H1 (cell line): ENCODE results near the gene AFF2. TPM values are rescaled to one million over a fixed set of nuclear protein-coding genes. Genes with fewer than 3 reads are reported as not detected.

Source experiments
- CTCF ChIA-PET: fragments of 300-600 bp; sonication (Branson Sonifier 250); formaldehyde crosslinking; loops from one replicate; lab custom pipeline; 2021; ENCODE audit not compliant: partially characterized antibody; lab: Charles Lee
- POLR2A ChIA-PET: fragments of 300-600 bp; sonication (Branson Sonifier 250); formaldehyde crosslinking; loops from one replicate; lab custom pipeline; 2021; ENCODE audit warnings: inconsistent platforms; ENCODE audit not compliant: partially characterized antibody; lab: Charles Lee
- DNase-seq, 2 experiments: peaks; one replicate each; pipeline versions ENCODE4 v3.0.0 to v3.0.0-alpha.2; 2010 to 2022; ENCODE audit warnings: low spot score in 2 of 2, low read depth in 1 of 2, mixed read lengths in 1 of 2
- FAIRE-seq: peaks from 2 replicates; lab custom pipeline; 2011; peaks lifted over from hg19 to GRCh38; lab: Jason Lieb, UNC
- H2AFZ ChIP-seq: 2 replicates; pipeline ENCODE4 v1.8.1; 2012; ENCODE audit warnings: low read length, inconsistent platforms
- H2AK5ac ChIP-seq: 2 replicates; pipeline ENCODE4 v1.6.1; 2013; ENCODE audit warnings: low read depth, low read length
- H2BK120ac ChIP-seq: replicated peaks from 2 replicates; pipeline ENCODE3; 2013; ENCODE audit warnings: low read depth, low read length, inconsistent platforms
- H2BK12ac ChIP-seq: 2 replicates; pipeline ENCODE4 v1.6.1; 2013; ENCODE audit warnings: low read depth, low read length
- H2BK15ac ChIP-seq: 2 replicates; pipeline ENCODE4 v1.6.1; 2013; ENCODE audit warnings: low read length
- H2BK20ac ChIP-seq: 2 replicates; pipeline ENCODE4 v1.6.1; 2013; ENCODE audit warnings: low read length
- H2BK5ac ChIP-seq: 2 replicates; pipeline ENCODE4 v1.6.1; 2013; ENCODE audit warnings: low read depth, low read length
- H3K14ac ChIP-seq: 2 replicates; pipeline ENCODE4 v1.6.1; 2013; ENCODE audit warnings: inconsistent platforms; ENCODE audit not compliant: insufficient read length
- H3K18ac ChIP-seq: 2 replicates; pipeline ENCODE4 v1.6.1; 2013; ENCODE audit warnings: low read length; ENCODE audit errors: extremely low read depth
- H3K23ac ChIP-seq: 2 replicates; pipeline ENCODE4 v1.6.1; 2013; ENCODE audit warnings: inconsistent platforms; ENCODE audit not compliant: insufficient read length
- H3K23me2 ChIP-seq: 2 replicates; pipeline ENCODE4 v1.6.1; 2013; ENCODE audit warnings: low read depth, low read length
- H3K27ac ChIP-seq: 2 replicates; pipeline ENCODE4 v1.6.1; 2011; ENCODE audit warnings: low read depth, low read length, inconsistent platforms
- H3K27me3 ChIP-seq, 4 experiments: replicated peaks in 1 of 4; 1 replicate in 1 of 4; 2 replicates in 3 of 4; pipeline versions ENCODE4 v1.6.1 to v1.8.1; 2011 to 2013; ENCODE audit warnings: low read length in 3 of 4, mild to moderate bottlenecking in 3 of 4, inconsistent platforms in 2 of 4, mixed read lengths in 2 of 4, moderate library complexity in 1 of 4; ENCODE audit not compliant: control insufficient read depth in 3 of 4, insufficient read depth in 3 of 4; ENCODE audit errors: extremely low read depth in 1 of 4
- H3K36me3 ChIP-seq, 4 experiments: 2 replicates each; pipeline versions ENCODE4 v1.6.1 to v1.8.1; 2011 to 2013; ENCODE audit warnings: mild to moderate bottlenecking in 4 of 4, low read length in 3 of 4, moderate library complexity in 2 of 4, control low read depth in 1 of 4, inconsistent platforms in 1 of 4; ENCODE audit not compliant: insufficient read depth in 4 of 4, control insufficient read depth in 2 of 4
- H3K4ac ChIP-seq: replicated peaks from 2 replicates; pipeline ENCODE3; 2013; ENCODE audit warnings: low read length, low read depth, mixed read lengths, inconsistent platforms; ENCODE audit not compliant: insufficient read length
- H3K4me1 ChIP-seq, 4 experiments: replicated peaks in 1 of 4; 1 replicate in 1 of 4; 2 replicates in 3 of 4; pipeline versions ENCODE4 v1.6.1 to v1.8.1; 2011 to 2013; ENCODE audit warnings: low read length in 3 of 4, inconsistent platforms in 2 of 4, mixed read lengths in 1 of 4; ENCODE audit not compliant: insufficient read depth in 4 of 4, control insufficient read depth in 3 of 4
- H3K4me2 ChIP-seq, 2 experiments: 2 replicates each; pipeline versions ENCODE4 v1.6.1 to v1.8.1; 2011 to 2013; ENCODE audit warnings: low read depth in 2 of 2, low read length in 2 of 2, control low read depth in 1 of 2, inconsistent platforms in 1 of 2, mild to moderate bottlenecking in 1 of 2; ENCODE audit not compliant: insufficient read depth in 1 of 2
- H3K4me3 ChIP-seq, 4 experiments: fragments of 200-600, 300-600 bp in 1 of 4; sonication (generic), shearing (Covaris generic), sonication (Bioruptor Twin) in 1 of 4; 2 replicates each; pipeline versions ENCODE4 v1.5.1 to v1.8.1; 2011 to 2016; ENCODE audit warnings: low read length in 4 of 4, low read depth in 3 of 4, control low read depth in 2 of 4, inconsistent platforms in 2 of 4, mild to moderate bottlenecking in 2 of 4, mixed read lengths in 1 of 4, moderate library complexity in 1 of 4; ENCODE audit not compliant: insufficient read depth in 2 of 4; ENCODE audit errors: extremely low read depth in 1 of 4
- H3K56ac ChIP-seq: replicated peaks from 2 replicates; pipeline ENCODE3; 2013; ENCODE audit warnings: low read depth, mild to moderate bottlenecking, mixed read lengths, low read length, inconsistent platforms; ENCODE audit not compliant: insufficient read length
- H3K79me1 ChIP-seq: 2 replicates; pipeline ENCODE4 v1.6.1; 2013; ENCODE audit warnings: low read depth, low read length, control low read depth
- H3K79me2 ChIP-seq, 2 experiments: 2 replicates each; pipeline versions ENCODE4 v1.6.1 to v1.8.1; 2012 to 2013; ENCODE audit warnings: low read length in 2 of 2, mild to moderate bottlenecking in 2 of 2, inconsistent platforms in 1 of 2; ENCODE audit not compliant: insufficient read depth in 2 of 2, control insufficient read depth in 1 of 2
- H3K9ac ChIP-seq, 4 experiments: replicated peaks in 1 of 4; 1 replicate in 1 of 4; 2 replicates in 3 of 4; pipeline versions ENCODE4 v1.6.1 to v1.8.1; 2011 to 2013; ENCODE audit warnings: low read depth in 3 of 4, low read length in 3 of 4, control low read depth in 2 of 4, mild to moderate bottlenecking in 2 of 4, moderate library complexity in 2 of 4, inconsistent platforms in 1 of 4; ENCODE audit errors: extremely low read depth in 1 of 4
- H3K9me3 ChIP-seq, 2 experiments: 2 replicates each; pipeline versions ENCODE4 v1.6.1 to v1.8.1; 2012 to 2013; ENCODE audit warnings: mild to moderate bottlenecking in 2 of 2, moderate library complexity in 2 of 2, control low read depth in 1 of 2, inconsistent platforms in 1 of 2, low read depth in 1 of 2, low read length in 1 of 2, mixed read lengths in 1 of 2; ENCODE audit not compliant: insufficient read depth in 2 of 2
- H4K20me1 ChIP-seq, 2 experiments: replicated peaks in 1 of 2; 2 replicates each; pipeline versions ENCODE3 to v1.8.1; 2011 to 2013; ENCODE audit warnings: inconsistent platforms in 2 of 2, low read length in 2 of 2, mild to moderate bottlenecking in 1 of 2; ENCODE audit not compliant: insufficient read depth in 2 of 2, control insufficient read depth in 1 of 2
- H4K5ac ChIP-seq: 2 replicates; pipeline ENCODE4 v1.6.1; 2013; ENCODE audit warnings: low read length, low read depth, mixed read lengths, inconsistent platforms; ENCODE audit not compliant: insufficient read length
- H4K8ac ChIP-seq: 2 replicates; pipeline ENCODE4 v1.8.0; 2013; ENCODE audit warnings: mild to moderate bottlenecking, moderate library complexity, low read length, inconsistent platforms; ENCODE audit not compliant: insufficient read depth; ENCODE audit errors: extremely low read depth
- H4K91ac ChIP-seq: replicated peaks from 2 replicates; pipeline ENCODE3; 2013; ENCODE audit warnings: low read length, mixed read lengths, inconsistent platforms; ENCODE audit not compliant: insufficient read length
- BCL11A ChIP-seq, 2 experiments: IDR thresholded peaks; one replicate each; pipeline ENCODE4 v1.6.1; 2011; ENCODE audit warnings: low read depth in 2 of 2, low read length in 2 of 2, mild to moderate bottlenecking in 2 of 2
- CEBPB ChIP-seq: IDR thresholded peaks from 2 replicates; pipeline ENCODE4 v1.6.1; 2012; ENCODE audit warnings: low read depth, low read length
- CHD2 ChIP-seq: IDR thresholded peaks from 2 replicates; pipeline ENCODE4 v1.6.1; 2012; ENCODE audit warnings: low read length, improper control_type of control experiment
- KDM4A ChIP-seq: IDR thresholded peaks from one replicate; pipeline ENCODE4 v1.7.1; 2012; ENCODE audit warnings: low read depth, mild to moderate bottlenecking, moderate library complexity, low read length, inconsistent platforms; ENCODE audit not compliant: severe bottlenecking
- PHF8 ChIP-seq: fragments of 200-600 bp; sonication (generic); conservative IDR thresholded peaks from 2 replicates; pipeline ENCODE4 v1.7.1; 2012; ENCODE audit warnings: low read depth, mild to moderate bottlenecking, inconsistent platforms, low read length, moderate library complexity
- POU5F1 ChIP-seq: IDR thresholded peaks from 2 replicates; pipeline ENCODE4 v1.6.1; 2011; ENCODE audit warnings: low read depth, mild to moderate bottlenecking, low read length, moderate library complexity
- RAD21 ChIP-seq, 2 experiments: IDR thresholded peaks in 1 of 2; conservative IDR thresholded peaks in 1 of 2; 2 replicates each; pipeline ENCODE4 v1.6.1; 2011; ENCODE audit warnings: low read depth in 2 of 2, low read length in 2 of 2, improper control_type of control experiment in 1 of 2, inconsistent platforms in 1 of 2, mild to moderate bottlenecking in 1 of 2, moderate library complexity in 1 of 2
- SIN3A ChIP-seq, 2 experiments: IDR thresholded peaks in 1 of 2; conservative IDR thresholded peaks in 1 of 2; 2 replicates each; pipeline ENCODE4 v1.6.1; 2011 to 2012; ENCODE audit warnings: low read length in 2 of 2, improper control_type of control experiment in 1 of 2, low read depth in 1 of 2, mild to moderate bottlenecking in 1 of 2
- SIRT6 ChIP-seq: IDR thresholded peaks from one replicate; pipeline ENCODE4 v1.7.1; 2012; ENCODE audit warnings: low read length, inconsistent platforms
- SRF ChIP-seq: IDR thresholded peaks from 2 replicates; pipeline ENCODE4 v1.6.1; 2011; ENCODE audit warnings: mild to moderate bottlenecking, low read depth, low read length, moderate library complexity
- ZNF274 ChIP-seq: IDR thresholded peaks from 2 replicates; pipeline ENCODE4 v1.7.0; 2012; ENCODE audit warnings: low read length, borderline replicate concordance; ENCODE audit errors: extremely low read depth
- WGBS, 2 experiments: shearing (Covaris generic) in 1 of 2; methylation state at CpG; one replicate each; pipeline versions ENCODE4 v1.1.6 to v1.1.7; 2013 to 2015; ENCODE audit warnings: low lambda C conversion rate in 2 of 2, mixed read lengths in 2 of 2, inconsistent platforms in 1 of 2, low coverage in 1 of 2, missing lambda C conversion rate in 1 of 2; ENCODE audit not compliant: insufficient replicate concordance in 2 of 2, insufficient coverage in 1 of 2, insufficient read length in 1 of 2; ENCODE audit errors: extremely low coverage in 1 of 2, missing lambda C conversion rate in 1 of 2; 5-methylcytosine and 5-hydroxymethylcytosine counted together
- polyA plus RNA-seq, 7 experiments: library from polyadenylated mRNA; depleted of rRNA in 3 of 7; stranded (reverse) in 5 of 7; unstranded in 2 of 7; fragments of >200 nt in 5 of 7; fragments of 200-250 nt in 2 of 7; gene quantifications; 1 replicate in 5 of 7; 2 replicates in 1 of 7; 4 replicates in 1 of 7; pipeline versions ENCODE4 v1.2.1 to v1.2.3, GENCODE V29; 2011 to 2013; ENCODE audit warnings: missing spikeins in 2 of 7, mixed read lengths in 2 of 7
- total RNA-seq: library from RNA; stranded (reverse); fragmentation: NEBNext Ultra II Directional; extraction: Animal tissue kit (Norgen Biotek cat#: 25700); gene quantifications from 2 replicates; pipeline ENCODE4 v1.2.1, GENCODE V29; 2021

The AFF2 gene
- total and polyA plus RNA-seq, 2 of the 8 experiments (the other 6 are each of a cell fraction or from before 2014, with no cell fraction given), result 2.0 to 7.3 TPM

GRCh38 chrX:148872161-148872535 is 371.7 kb downstream of the AFF2 start:
- Histone ChIP-seq H2AFZ (no peak overlapping the region), H4K91ac (no peak overlapping the region), H3K14ac (no peak overlapping the region), H2BK5ac (no peak overlapping the region), H4K8ac (no peak overlapping the region), H3K27ac (no peak overlapping the region), H2AK5ac (no peak overlapping the region), H4K5ac (no peak overlapping the region), H3K23me2 (no peaks in the 10 kb centered on the region), H2BK12ac (no peak overlapping the region), H2BK20ac (no peak overlapping the region), H2BK15ac (no peak overlapping the region), H3K23ac (no peak overlapping the region), H3K18ac (no peak overlapping the region), H3K56ac (no peak overlapping the region), H3K36me3 (no peaks in the 10 kb centered on the region), H3K9me3 (no peaks in the 10 kb centered on the region), H3K27me3 (no peaks in the 10 kb centered on the region), H3K79me1 (no peaks in the 10 kb centered on the region), H3K79me2 (no peaks in the 10 kb centered on the region), H3K4me2 (no peak overlapping the region), H3K4me3 (no peak overlapping the region), H3K4ac (no peak overlapping the region), H4K20me1 (no peaks in the 10 kb centered on the region), H3K4me1 (no peaks in the 10 kb centered on the region), H3K9ac (no peak overlapping the region), H2BK120ac (no peak overlapping the region)
- no peak for TF ChIP-seq PHF8
- TF ChIP-seq RAD21 (IDR thresholded peaks at IDR 0.05 in 1 of 2, conservative IDR thresholded peaks at IDR 0.05 in 1 of 2; ENCODE audit: low read depth in 2 of 2, low read length in 2 of 2), result no peak
- no peak for TF ChIP-seq POU5F1
- no peak for TF ChIP-seq SRF
- TF ChIP-seq SIRT6, result no peak
- TF ChIP-seq CHD2, result no peak
- TF ChIP-seq ZNF274, result no peak
- no peak for TF ChIP-seq SIN3A (conservative IDR thresholded peaks at IDR 0.05 in 1 of 2, IDR thresholded peaks at IDR 0.05 in 1 of 2; ENCODE audit: low read depth in 1 of 2, low read length in 2 of 2)
- TF ChIP-seq KDM4A, result no peak
- no peak for TF ChIP-seq BCL11A (IDR thresholded peaks at IDR 0.05; ENCODE audit: low read depth in 2 of 2, low read length in 2 of 2)
- TF ChIP-seq CEBPB, result no peak
- FAIRE-seq (no peak), DNase-seq (no peak)
- POLR2A ChIA-PET, result no interaction called here
- WGBS, 2 experiments, result 100% methylated on average over 1 of the region's 1 CpG; no CpG with 5 or more reads in 1 of the 2 experiments
- CTCF ChIA-PET, result no interaction called here
